ENCODE results near the gene C1QTNF5. TPM values are rescaled to one million over a fixed set of nuclear protein-coding genes. Genes with fewer than 3 reads are reported as not detected.
"Not testable (repeated sequence)": the region's sequence is repeated elsewhere in the genome, so short reads cannot be mapped to it uniquely, and the experiment has no call there.

Gene C1QTNF5, protein sequence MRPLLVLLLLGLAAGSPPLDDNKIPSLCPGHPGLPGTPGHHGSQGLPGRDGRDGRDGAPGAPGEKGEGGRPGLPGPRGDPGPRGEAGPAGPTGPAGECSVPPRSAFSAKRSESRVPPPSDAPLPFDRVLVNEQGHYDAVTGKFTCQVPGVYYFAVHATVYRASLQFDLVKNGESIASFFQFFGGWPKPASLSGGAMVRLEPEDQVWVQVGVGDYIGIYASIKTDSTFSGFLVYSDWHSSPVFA
- 10 to 100 TPM in 2 of 4 donors, 1 to 10 TPM in 1, under 1 TPM in 1; 0.89 to 22.5 (median 11.8) TPM for polyA plus RNA-seq
- long read RNA-seq, donor 1, transcript C1QTNF5-202 (3 exons, 1,356 nt) = minor isoform, 8 of 32 reads
- long read RNA-seq, donor 1, transcript C1QTNF5-203 (2 exons, 1,046 nt) = major isoform, 24 of 32 reads
- long read RNA-seq, donor 1, partial matches to known transcripts = 0 of 32 reads
- long read RNA-seq, donor 1, other reads (novel, unspliced or antisense) = 0 of 32 reads
- long read RNA-seq, donor 2, transcript C1QTNF5-202 (3 exons, 1,356 nt) = major isoform, 6 of 10 reads
- long read RNA-seq, donor 2, partial matches to known transcripts = 0 of 10 reads
- long read RNA-seq, donor 2, other reads (novel, unspliced or antisense) = 0 of 10 reads
- long read RNA-seq, donor 3, transcript C1QTNF5-203 (2 exons, 1,046 nt) = major isoform, 9 of 12 reads
- long read RNA-seq, donor 3, partial matches to known transcripts = 0 of 12 reads
- long read RNA-seq, donor 3, other reads (novel, unspliced or antisense) = 0 of 12 reads
- long read RNA-seq, donor 4 = 0 reads
- long read RNA-seq, donor 5, partial matches to known transcripts = 9 of 14 reads
- long read RNA-seq, donor 5, other reads (novel, unspliced or antisense) = 0 of 14 reads
- long read RNA-seq, donor 6, transcript C1QTNF5-202 (3 exons, 1,356 nt) = minor isoform, 5 of 15 reads
- long read RNA-seq, donor 6, transcript C1QTNF5-203 (2 exons, 1,046 nt) = major isoform, 10 of 15 reads
- long read RNA-seq, donor 6, partial matches to known transcripts = 0 of 15 reads
- long read RNA-seq, donor 6, other reads (novel, unspliced or antisense) = 0 of 15 reads
- long read RNA-seq, donor 7 = 0 reads
- long read RNA-seq, donor 8, partial matches to known transcripts = 0 of 2 reads
- long read RNA-seq, donor 8, other reads (novel, unspliced or antisense) = 0 of 2 reads
- long read RNA-seq, donor 9, partial matches to known transcripts = 0 of 5 reads
- long read RNA-seq, donor 9, other reads (novel, unspliced or antisense) = 0 of 5 reads
- long read RNA-seq, donor 10, transcript C1QTNF5-202 (3 exons, 1,356 nt) = minor isoform, 5 of 23 reads
- long read RNA-seq, donor 10, transcript C1QTNF5-203 (2 exons, 1,046 nt) = major isoform, 18 of 23 reads
- long read RNA-seq, donor 10, partial matches to known transcripts = 0 of 23 reads
- long read RNA-seq, donor 10, other reads (novel, unspliced or antisense) = 0 of 23 reads

DNA sequence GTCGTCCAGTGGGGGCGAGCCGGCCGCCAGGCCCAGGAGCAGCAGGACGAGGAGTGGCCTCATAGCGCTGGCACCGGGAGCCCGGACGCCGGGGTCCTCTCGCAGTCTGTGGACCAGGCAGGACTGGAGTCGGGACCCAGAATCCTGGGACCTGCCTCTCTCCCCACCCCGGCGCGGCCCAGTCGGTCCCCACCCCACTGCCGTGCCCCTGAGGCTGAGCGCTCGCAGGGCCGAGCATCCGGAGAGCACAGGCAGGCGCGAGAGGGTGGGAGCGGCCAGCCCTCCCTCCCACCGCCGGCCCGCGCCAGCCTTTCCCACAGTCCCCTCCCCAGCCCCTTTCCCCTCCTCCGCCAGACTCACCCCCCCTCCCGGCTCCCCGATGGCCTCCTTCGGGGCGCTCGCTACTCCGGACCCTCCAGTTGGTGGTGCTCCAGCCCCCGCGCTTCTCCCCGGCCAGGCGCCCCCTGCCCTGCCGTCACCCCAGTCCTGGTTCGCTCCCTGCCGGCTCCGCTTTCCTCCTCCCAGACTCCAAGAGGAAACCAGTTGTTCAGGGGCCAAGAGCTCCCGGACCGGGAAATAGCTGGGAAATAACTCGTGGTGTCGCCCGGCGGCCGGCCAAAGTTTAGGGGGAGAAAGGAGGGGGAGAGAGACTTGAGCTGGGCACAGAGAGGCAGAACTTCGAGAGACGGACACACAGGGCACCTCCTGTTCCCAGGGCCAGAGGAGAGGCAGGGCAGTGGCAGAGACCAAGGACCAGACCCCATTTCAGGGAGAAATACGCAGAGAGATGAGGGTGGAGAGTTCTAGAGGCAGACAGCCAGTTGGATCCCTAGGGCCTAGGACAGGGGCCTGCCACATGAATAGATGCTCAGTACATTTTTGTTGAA is at the start of gene C1QTNF5:
TSS of gene C1QTNF5 (minus strand) at position 549 of the 887 bp plus-strand sequence. CDS start at position 63, 486 bp downstream.
- no peak for FAIRE-seq
- Histone ChIP-seq H3K36me3 (ENCODE audit: control insufficient read depth in 3 of 3, insufficient read depth in 2 of 3, low read depth in 1 of 3, low read length in 3 of 3) (peaks cover 0 to 23% (median 2%) of the 10 kb centered on the region in 3 donors), H3K9me3 (ENCODE audit: control insufficient read depth in 2 of 2, insufficient read depth in 1 of 2, low read depth in 1 of 2, low read length in 1 of 2) (no peaks in the 10 kb centered on the region), H3K27ac (ENCODE audit: low read depth in 1 of 3, low read length in 2 of 3) (peak within 1 kb of the TSS; percentile 56 to 86 (median 73)), H3K4me3 (ENCODE audit: low read depth in 1 of 3, low read length in 3 of 3) (peak within 1 kb of the TSS; percentile 26 to 56 (median 48)), H3K27me3 (ENCODE audit: control insufficient read depth in 3 of 3, insufficient read depth in 3 of 3, low read length in 3 of 3) (peaks cover 0 to 34% (median 0%) of the 10 kb centered on the region in 3 donors), H3K4me1 (ENCODE audit: control insufficient read depth in 3 of 3, insufficient read depth in 2 of 3, low read depth in 1 of 3, low read length in 2 of 3) (peaks cover 3 to 44% (median 5%) of the 10 kb centered on the region in 3 donors)
- WGBS, 3 donors = 3 to 4% (median 4%) methylated on average over 32 to 53 of the region's 53 CpGs
- peak; percentile 69 to 82 for DNase-seq

GRCh38 chr11:119389611-119390254 is 49.0 kb upstream of the C1QTNF5 start:
- H3K4me1 ChIP-seq (ENCODE audit: control insufficient read depth in 3 of 3, insufficient read depth in 2 of 3, low read depth in 1 of 3, low read length in 2 of 3) = no peaks in the 10 kb centered on the region
- H3K27ac ChIP-seq (ENCODE audit: low read depth in 1 of 3, low read length in 2 of 3) = no peak overlapping the region
- DNase-seq (peak in 1 of 2 donors; percentile 43), FAIRE-seq (no peak)
- no peaks in the 10 kb centered on the region for H3K36me3 ChIP-seq (ENCODE audit: control insufficient read depth in 3 of 3, insufficient read depth in 2 of 3, low read depth in 1 of 3, low read length in 3 of 3)
- peaks cover 0 to under 1% (median 0%) of the 10 kb centered on the region in 3 donors for H3K27me3 ChIP-seq (ENCODE audit: control insufficient read depth in 3 of 3, insufficient read depth in 3 of 3, low read length in 3 of 3)
- 45 to 70% (median 62%) methylated on average over 5 of the region's 5 CpGs for WGBS, 3 donors
- no peak overlapping the region for H3K4me3 ChIP-seq (ENCODE audit: low read depth in 1 of 3, low read length in 3 of 3)
- H3K9me3 ChIP-seq (ENCODE audit: control insufficient read depth in 2 of 2, insufficient read depth in 1 of 2, low read depth in 1 of 2, low read length in 1 of 2) = no peaks in the 10 kb centered on the region

- no peak for FAIRE-seq
- H3K9me3 ChIP-seq (ENCODE audit: control insufficient read depth in 2 of 2, insufficient read depth in 1 of 2, low read depth in 1 of 2, low read length in 1 of 2) = no peaks in the 10 kb centered on the region
- DNase-seq = no peak
- 81 to 86% (median 83%) methylated on average over 7 of the region's 7 CpGs for WGBS, 3 donors
- no peaks in the 10 kb centered on the region for H3K27me3 ChIP-seq (ENCODE audit: control insufficient read depth in 3 of 3, insufficient read depth in 3 of 3, low read length in 3 of 3)
- H3K27ac ChIP-seq (ENCODE audit: low read depth in 1 of 3, low read length in 2 of 3) = no peak overlapping the region
- H3K36me3 ChIP-seq (ENCODE audit: control insufficient read depth in 3 of 3, insufficient read depth in 2 of 3, low read depth in 1 of 3, low read length in 3 of 3) = no peaks in the 10 kb centered on the region
- H3K4me1 ChIP-seq (ENCODE audit: control insufficient read depth in 3 of 3, insufficient read depth in 2 of 3, low read depth in 1 of 3, low read length in 2 of 3) = no peaks in the 10 kb centered on the region
- no peak overlapping the region for H3K4me3 ChIP-seq (ENCODE audit: low read depth in 1 of 3, low read length in 3 of 3)
Observed at GRCh38 chr11:119388103-119388502, 47.4 kb upstream of the C1QTNF5 start.

DNA sequence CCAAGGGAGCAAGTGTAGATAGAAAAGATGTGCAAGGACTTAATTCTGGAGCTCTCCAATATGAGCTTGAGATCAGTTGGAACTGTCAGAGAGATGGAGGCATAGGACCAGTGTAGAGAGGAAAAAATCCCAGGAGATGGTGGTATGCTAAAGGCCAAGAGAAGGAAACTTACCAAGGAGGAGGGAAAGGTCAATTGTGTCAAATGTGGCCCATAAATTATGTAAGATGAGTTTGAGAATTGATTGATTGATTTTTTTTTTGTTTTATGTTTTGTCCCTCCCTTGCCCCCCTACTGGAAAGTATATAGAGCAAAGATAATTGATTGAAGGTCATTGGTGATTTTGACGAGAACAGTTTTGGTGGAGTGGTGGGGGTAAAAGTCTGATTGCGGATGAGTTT is 43.6 kb upstream of the C1QTNF5 start:
- no peaks in the 10 kb centered on the region for H3K36me3 ChIP-seq (ENCODE audit: control insufficient read depth in 3 of 3, insufficient read depth in 2 of 3, low read depth in 1 of 3, low read length in 3 of 3)
- WGBS, 3 donors = 63 to 79% (median 72%) methylated on average over 2 of the region's 2 CpGs
- H3K4me3 ChIP-seq (ENCODE audit: low read depth in 1 of 3, low read length in 3 of 3) = no peak overlapping the region
- H3K27me3 ChIP-seq (ENCODE audit: control insufficient read depth in 3 of 3, insufficient read depth in 3 of 3, low read length in 3 of 3) = peaks cover 0 to 14% (median 0%) of the 10 kb centered on the region in 3 donors
- peaks cover 0 to 16% (median 5%) of the 10 kb centered on the region in 3 donors for H3K4me1 ChIP-seq (ENCODE audit: control insufficient read depth in 3 of 3, insufficient read depth in 2 of 3, low read depth in 1 of 3, low read length in 2 of 3)
- no peaks in the 10 kb centered on the region for H3K9me3 ChIP-seq (ENCODE audit: control insufficient read depth in 2 of 2, insufficient read depth in 1 of 2, low read depth in 1 of 2, low read length in 1 of 2)
- no peak for FAIRE-seq
- no peak for DNase-seq
- H3K27ac ChIP-seq (ENCODE audit: low read depth in 1 of 3, low read length in 2 of 3) = no peak overlapping the region

GRCh38 chr11:119382513-119382912 is 41.8 kb upstream of the C1QTNF5 start:
- not testable (repeated sequence) for H3K4me3 ChIP-seq (ENCODE audit: low read depth in 1 of 3, low read length in 3 of 3); H3K36me3 ChIP-seq (ENCODE audit: control insufficient read depth in 3 of 3, insufficient read depth in 2 of 3, low read depth in 1 of 3, low read length in 3 of 3); DNase-seq; H3K9me3 ChIP-seq (ENCODE audit: control insufficient read depth in 2 of 2, insufficient read depth in 1 of 2, low read depth in 1 of 2, low read length in 1 of 2); H3K27ac ChIP-seq (ENCODE audit: low read depth in 1 of 3, low read length in 2 of 3); FAIRE-seq
- Histone ChIP-seq H3K27me3 (ENCODE audit: control insufficient read depth in 3 of 3, insufficient read depth in 3 of 3, low read length in 3 of 3) (peaks cover 0 to 14% (median 0%) of the 10 kb centered on the region in 3 donors), H3K4me1 (ENCODE audit: control insufficient read depth in 3 of 3, insufficient read depth in 2 of 3, low read depth in 1 of 3, low read length in 2 of 3) (peaks cover 0 to 16% (median 5%) of the 10 kb centered on the region in 3 donors)
- WGBS, 3 donors = 87 to 90% (median 87%) methylated on average over 14 of the region's 14 CpGs

- 8 to 14% (median 9%) methylated on average over 9 of the region's 9 CpGs for WGBS, 3 donors
- peaks cover 0 to 14% (median 0%) of the 10 kb centered on the region in 3 donors for H3K27me3 ChIP-seq (ENCODE audit: control insufficient read depth in 3 of 3, insufficient read depth in 3 of 3, low read length in 3 of 3)
- no peak overlapping the region for H3K27ac ChIP-seq (ENCODE audit: low read depth in 1 of 3, low read length in 2 of 3)
- H3K4me3 ChIP-seq (ENCODE audit: low read depth in 1 of 3, low read length in 3 of 3) = peak overlapping the region in 2 of 3 donors; percentile 21 to 27
- peaks cover 0 to 16% (median 5%) of the 10 kb centered on the region in 3 donors for H3K4me1 ChIP-seq (ENCODE audit: control insufficient read depth in 3 of 3, insufficient read depth in 2 of 3, low read depth in 1 of 3, low read length in 2 of 3)
- no peaks in the 10 kb centered on the region for H3K36me3 ChIP-seq (ENCODE audit: control insufficient read depth in 3 of 3, insufficient read depth in 2 of 3, low read depth in 1 of 3, low read length in 3 of 3)
- FAIRE-seq = no peak
- no peaks in the 10 kb centered on the region for H3K9me3 ChIP-seq (ENCODE audit: control insufficient read depth in 2 of 2, insufficient read depth in 1 of 2, low read depth in 1 of 2, low read length in 1 of 2)
- DNase-seq = no peak
Observed at GRCh38 chr11:119382101-119382500, 41.4 kb upstream of the C1QTNF5 start.

Data from small intestine (tissue), 16 donors.